HepG2 (cell line): ENCODE measurements around the gene SAMD4A. TPM values are rescaled to one million over a fixed set of nuclear protein-coding genes. Genes with fewer than 3 reads are reported as not detected.

Experiments used
- ATAC-seq: fragments of 200-7000 bp; cut with Tn5 transposase; 3 replicates; pipeline ENCODE4 v1.9.1; 2020; ENCODE audit warnings: mild to moderate bottlenecking, moderate library complexity
- BruUV-seq: library from RNA; stranded (reverse); fragments of 400-500 nt; replicated peaks from 2 replicates; lab custom pipeline; 2021; lab: Mats Ljungman, UMichigan
- CTCF ChIA-PET: fragments of 300-600 bp; formaldehyde crosslinking; extraction: SDS; loops from one replicate; lab custom pipeline; 2021; ENCODE audit warnings: low total read pairs, inconsistent platforms, low intra/inter-chr PET ratio; lab: Yijun Ruan, JAX
- POLR2A ChIA-PET: fragments of 350-600 bp; sonication (Branson Sonifier 250); formaldehyde crosslinking; loops from one replicate; lab custom pipeline; 2020; ENCODE audit warnings: antibody characterized with exemption, inconsistent platforms; lab: Yijun Ruan, JAX
- DNase-seq: peaks from one replicate; pipeline ENCODE4 v3.0.0-alpha.2; 2015; ENCODE audit warnings: low spot score
- FAIRE-seq: peaks from 3 replicates; lab custom pipeline; 2011; peaks lifted over from hg19 to GRCh38; lab: Jason Lieb, UNC
- H2AFZ ChIP-seq: one replicate; pipeline ENCODE4 v1.6.1; 2011; ENCODE audit warnings: low read length, inconsistent platforms
- H3K27ac ChIP-seq: fragments of 300-600 bp; 3 replicates; pipeline ENCODE4 v1.8.0; 2011; ENCODE audit warnings: mixed run types, mild to moderate bottlenecking, mixed read lengths, low read length, inconsistent platforms; ENCODE audit not compliant: insufficient read depth; ENCODE audit errors: extremely low read length
- H3K27me3 ChIP-seq, 2 experiments: fragments of 200-600 bp in 1 of 2; 2 replicates in 1 of 2; 3 replicates in 1 of 2; pipeline versions ENCODE4 v1.6.0 to v1.8.0; 2011; ENCODE audit warnings: low read length in 2 of 2, mild to moderate bottlenecking in 2 of 2, moderate library complexity in 2 of 2, inconsistent platforms in 1 of 2; ENCODE audit not compliant: insufficient read depth in 2 of 2, control insufficient read depth in 1 of 2
- H3K36me3 ChIP-seq, 2 experiments: fragments of 200-600 bp in 1 of 2; replicated peaks in 1 of 2; 2 replicates in 1 of 2; 3 replicates in 1 of 2; pipeline versions ENCODE4 v1.5.1 to v1.8.0; 2011; ENCODE audit warnings: low read length in 2 of 2, inconsistent platforms in 1 of 2; ENCODE audit not compliant: insufficient read depth in 2 of 2, control insufficient read depth in 1 of 2
- H3K4me1 ChIP-seq: 2 replicates; pipeline ENCODE4 v1.5.1; 2012; ENCODE audit warnings: low read length, inconsistent platforms; ENCODE audit not compliant: insufficient read depth
- H3K4me2 ChIP-seq: 2 replicates; pipeline ENCODE4 v1.6.0; 2011; ENCODE audit warnings: low read depth, low read length, inconsistent platforms
- H3K4me3 ChIP-seq, 3 experiments: fragments of 200-600 bp in 1 of 3; sonication (generic), shearing (Covaris generic) in 1 of 3; replicated peaks in 1 of 3; 2 replicates each; pipeline ENCODE4 v1.5.1; 2011 to 2016; ENCODE audit warnings: low read length in 3 of 3, inconsistent platforms in 2 of 3, low read depth in 2 of 3, mild to moderate bottlenecking in 2 of 3, control low read depth in 1 of 3, mixed read lengths in 1 of 3; ENCODE audit not compliant: insufficient read depth in 1 of 3
- H3K79me2 ChIP-seq: one replicate; pipeline ENCODE4 v1.6.1; 2011; ENCODE audit warnings: low read length, inconsistent platforms; ENCODE audit not compliant: insufficient read depth
- H3K9ac ChIP-seq: 2 replicates; pipeline ENCODE4 v1.6.0; 2011; ENCODE audit warnings: mild to moderate bottlenecking, low read depth, low read length, inconsistent platforms; ENCODE audit not compliant: insufficient read depth
- H3K9me3 ChIP-seq: 2 replicates; pipeline ENCODE4 v1.5.1; 2012; ENCODE audit warnings: mild to moderate bottlenecking, low read length
- H4K20me1 ChIP-seq: 2 replicates; pipeline ENCODE4 v1.6.0; 2011; ENCODE audit warnings: inconsistent platforms, mild to moderate bottlenecking, low read length, moderate library complexity; ENCODE audit not compliant: insufficient read depth
- ATF6 ChIP-seq: sonication (generic); formaldehyde crosslinking; conservative IDR thresholded peaks from 2 replicates; pipeline ENCODE4 v1.4.0; 2020; ENCODE audit warnings: missing genetic modification reagents
- CCDC6 ChIP-seq: sonication (generic); formaldehyde crosslinking; IDR thresholded peaks from 2 replicates; pipeline ENCODE4 v1.8.1; 2022; ENCODE audit warnings: mild to moderate bottlenecking, missing genetic modification reagents, moderate library complexity
- HOXA3 ChIP-seq: sonication (generic); formaldehyde crosslinking; IDR thresholded peaks from 2 replicates; pipeline ENCODE4 v1.5.0; 2020; ENCODE audit warnings: missing genetic modification reagents
- KDM2A ChIP-seq: sonication (generic); formaldehyde crosslinking; IDR thresholded peaks from 2 replicates; pipeline ENCODE4 v1.4.0; 2020; ENCODE audit warnings: low read depth, missing genetic modification reagents, borderline replicate concordance
- KLF15 ChIP-seq: sonication (generic); formaldehyde crosslinking; IDR thresholded peaks from 2 replicates; pipeline ENCODE4 v1.8.1; 2023; ENCODE audit warnings: borderline replicate concordance, mild to moderate bottlenecking, inconsistent platforms, missing genetic modification reagents, mixed read lengths
- KLF6 ChIP-seq: IDR thresholded peaks from 2 replicates; pipeline ENCODE4 v1.8.0; 2016; ENCODE audit warnings: missing biosample characterization, missing genetic modification reagents
- MTF2 ChIP-seq: sonication (generic); formaldehyde crosslinking; IDR thresholded peaks from 2 replicates; pipeline ENCODE4 v1.5.0; 2020; ENCODE audit warnings: missing genetic modification reagents, borderline replicate concordance
- PHF8 ChIP-seq: sonication (generic); formaldehyde crosslinking; IDR thresholded peaks from 2 replicates; pipeline ENCODE4 v1.5.0; 2020; ENCODE audit warnings: missing genetic modification reagents
- SIX4 ChIP-seq: sonication (generic); formaldehyde crosslinking; IDR thresholded peaks from 2 replicates; pipeline ENCODE4 v1.4.0; 2020; ENCODE audit warnings: missing genetic modification reagents
- SMAD3 ChIP-seq: sonication (generic); formaldehyde crosslinking; IDR thresholded peaks from 2 replicates; pipeline ENCODE4 v1.4.0; 2020; ENCODE audit warnings: missing genetic modification reagents
- TEF ChIP-seq: sonication (generic); formaldehyde crosslinking; IDR thresholded peaks from 2 replicates; pipeline ENCODE4 v1.5.0; 2020; ENCODE audit warnings: missing genetic modification reagents
- TMF1 ChIP-seq: sonication (generic); formaldehyde crosslinking; IDR thresholded peaks from 2 replicates; pipeline ENCODE4 v1.8.1; 2022; ENCODE audit warnings: low read depth, missing genetic modification reagents
- ZFP36 ChIP-seq: fragments of 150-350 bp; IDR thresholded peaks from 2 replicates; pipeline ENCODE4 v1.6.1; 2018; ENCODE audit warnings: borderline replicate concordance, low read length, low read depth; ENCODE audit not compliant: partially characterized antibody
- ZMAT3 ChIP-seq: sonication (generic); formaldehyde crosslinking; conservative IDR thresholded peaks from 2 replicates; pipeline ENCODE4 v1.7.0; 2021; ENCODE audit warnings: missing genetic modification reagents
- ZNF263 ChIP-seq: sonication (generic); formaldehyde crosslinking; IDR thresholded peaks from 2 replicates; pipeline ENCODE4 v1.4.0; 2020; ENCODE audit warnings: missing genetic modification reagents
- ZNF546 ChIP-seq: sonication (generic); formaldehyde crosslinking; conservative IDR thresholded peaks from 2 replicates; pipeline ENCODE4 v1.8.1; 2023; ENCODE audit warnings: mild to moderate bottlenecking, missing genetic modification reagents
- ZUFSP ChIP-seq: sonication (generic); formaldehyde crosslinking; IDR thresholded peaks from 2 replicates; pipeline ENCODE4 v1.9.0; 2021; ENCODE audit warnings: missing genetic modification reagents, mild to moderate bottlenecking, borderline replicate concordance
- WGBS: methylation state at CpG from one replicate; pipeline ENCODE4 v1.1.6; 2017; ENCODE audit warnings: low lambda C conversion rate; 5-methylcytosine and 5-hydroxymethylcytosine counted together
- in situ Hi-C: cut with HindIII; loops from 2 replicates; pipeline ENCODE4 v1.10.0; 2017; ENCODE audit warnings: low pct_unique_long_range_greater_than_20kb; ENCODE audit not compliant: extremely low pct_ligation_motif_present
- intact Hi-C: fragments of 100-400 bp; cut with micrococcal nuclease; formaldehyde crosslinking; loops from one replicate; pipeline ENCODE4 v1.10.0; 2022; ENCODE audit not compliant: unreplicated experiment
- polyA plus RNA-seq, 8 experiments: library from polyadenylated mRNA; depleted of rRNA in 3 of 8; stranded (reverse) in 7 of 8; unstranded in 1 of 8; fragments of >200 nt; fragmentation: Illumina TruSeq in 4 of 8; extraction: Trizol in 4 of 8; gene quantifications; 2 replicates each; pipeline versions ENCODE4 v1.2.1 to v1.2.3, GENCODE V29; 2011 to 2016; ENCODE audit warnings: low read depth in 4 of 8, missing spikeins in 1 of 8, mixed read lengths in 1 of 8; ENCODE audit not compliant: insufficient read depth in 1 of 8
- total RNA-seq, 5 experiments: library from RNA; depleted of rRNA; stranded (reverse); fragments of >200 nt; fragmentation: Illumina TruSeq; extraction: Trizol; gene quantifications; 2 replicates each; pipeline ENCODE4 v1.2.3, GENCODE V29; 2016; ENCODE audit warnings: low read depth in 1 of 5

Gene SAMD4A
- total and polyA plus RNA-seq, 2 of the 13 experiments (the other 11 are each of a cell fraction or from before 2014, with no cell fraction given) = 11.8 to 13.0 TPM

- POLR2A ChIA-PET = no interaction called here
- Histone ChIP-seq H3K79me2 (no peaks in the 10 kb centered on the region), H4K20me1 (no peaks in the 10 kb centered on the region), H2AFZ (no peak overlapping the region), H3K27ac (no peak overlapping the region), H3K9ac (no peak overlapping the region), H3K4me2 (no peak overlapping the region)
- 38% methylated on average over 6 of the region's 6 CpGs for WGBS
- no peak for ATAC-seq
- in situ Hi-C loops = no loop called here
- intact Hi-C loops = no loop called here
- no peak for TF ChIP-seq ZNF546 (CRISPR knock-in tag)
- no peak for TF ChIP-seq SMAD3 (CRISPR knock-in tag)
- no peak for TF ChIP-seq KLF15 (CRISPR knock-in tag)
- TF ChIP-seq HOXA3 = no peak
- TF ChIP-seq ZUFSP = no peak
- TF ChIP-seq, all 625 proteins: peak for 0
- H3K9me3 ChIP-seq = no peaks in the 10 kb centered on the region
- H3K4me1 ChIP-seq = peaks cover 22% of the 10 kb centered on the region
- FAIRE-seq (no peak), DNase-seq (no peak)
- no peak overlapping the region for H3K4me3 ChIP-seq
- CTCF ChIA-PET = no interaction called here
- no TSS peak for BruUV-seq
- no peaks in the 10 kb centered on the region for H3K36me3 ChIP-seq
- H3K27me3 ChIP-seq = peaks cover 0 to 5% of the 10 kb centered on the region in 2 experiments; a peak in 1 of 5 replicates
Measured at GRCh38 chr14:54812617-54813016, 245.7 kb downstream of the SAMD4A start.

GRCh38 chr14:54813081-54813480 lies 246.2 kb downstream of the SAMD4A start:
- ATAC-seq (no peak), DNase-seq (no peak), FAIRE-seq (no peak)
- Histone ChIP-seq H3K36me3 (no peaks in the 10 kb centered on the region), H3K4me1 (peaks cover 22% of the 10 kb centered on the region), H3K4me2 (no peak overlapping the region), H3K27me3 (peaks cover 0 to 5% of the 10 kb centered on the region in 2 experiments; a peak in 1 of 5 replicates), H4K20me1 (no peaks in the 10 kb centered on the region), H3K9ac (no peak overlapping the region), H3K79me2 (no peaks in the 10 kb centered on the region), H3K4me3 (no peak overlapping the region), H3K9me3 (no peaks in the 10 kb centered on the region), H3K27ac (no peak overlapping the region), H2AFZ (no peak overlapping the region)
- ChIA-PET POLR2A (no interaction called here), CTCF (no interaction called here)
- no TSS peak for BruUV-seq
- intact Hi-C loops = no loop called here
- in situ Hi-C loops = no loop called here
- WGBS = 33% methylated on average over 2 of the region's 2 CpGs
- TF ChIP-seq PHF8 (CRISPR knock-in tag) (no peak), KDM2A (CRISPR knock-in tag) (no peak), TEF (CRISPR knock-in tag) (no peak), SIX4 (CRISPR knock-in tag) (no peak), CCDC6 (CRISPR knock-in tag) (no peak), ZFP36 (no peak), MTF2 (CRISPR knock-in tag) (no peak), KLF6 (CRISPR knock-in tag) (no peak), ATF6 (CRISPR knock-in tag) (no peak), ZMAT3 (no peak), ZNF263 (no peak), TMF1 (CRISPR knock-in tag) (no peak)
